Endodermal cell (in vitro differentiated cells): ENCODE results near the gene EXD3. TPM values are rescaled to one million over a fixed set of nuclear protein-coding genes. Genes with fewer than 3 reads are reported as not detected.

ENCODE experiments used
- DNase-seq: peaks from one replicate; pipeline ENCODE4 v3.0.0-alpha.2; 2017
- H3K27ac ChIP-seq: 2 replicates; pipeline ENCODE4 v1.5.1; 2013; ENCODE audit warnings: mild to moderate bottlenecking, low read depth, low read length, moderate library complexity
- H3K27me3 ChIP-seq: 2 replicates; pipeline ENCODE4 v1.6.1; 2013; ENCODE audit warnings: mild to moderate bottlenecking, low read length, moderate library complexity; ENCODE audit not compliant: insufficient read depth, control insufficient read depth, poor library complexity, severe bottlenecking
- H3K36me3 ChIP-seq: 2 replicates; pipeline ENCODE4 v1.7.0; 2013; ENCODE audit warnings: mild to moderate bottlenecking, low read length, moderate library complexity; ENCODE audit not compliant: control insufficient read depth, insufficient read depth
- H3K4me1 ChIP-seq: one replicate; pipeline ENCODE4 v1.7.0; 2013; ENCODE audit warnings: low read length; ENCODE audit not compliant: control insufficient read depth, insufficient read depth
- H3K4me3 ChIP-seq: 2 replicates; pipeline ENCODE4 v1.5.1; 2013; ENCODE audit warnings: mild to moderate bottlenecking, low read length, moderate library complexity
- H3K9ac ChIP-seq: 2 replicates; pipeline ENCODE4 v1.6.1; 2013; ENCODE audit warnings: mild to moderate bottlenecking, low read length, moderate library complexity; ENCODE audit not compliant: poor library complexity, severe bottlenecking; ENCODE audit errors: extremely low read depth
- H3K9me3 ChIP-seq: 2 replicates; pipeline ENCODE4 v1.6.1; 2013; ENCODE audit warnings: mild to moderate bottlenecking, low read length, moderate library complexity; ENCODE audit not compliant: control insufficient read depth
- H3K27ac Mint-ChIP-seq: 2 replicates; pipeline ENCODE4 v1.8.0; 2020; ENCODE audit warnings: mixed read lengths
- H3K27me3 Mint-ChIP-seq: 2 replicates; pipeline ENCODE4 v1.8.0; 2021; ENCODE audit warnings: mild to moderate bottlenecking, mixed read lengths; ENCODE audit not compliant: insufficient read depth
- H3K36me3 Mint-ChIP-seq: 2 replicates; pipeline ENCODE4 v1.8.0; 2020; ENCODE audit warnings: low read depth, mixed read lengths
- H3K4me1 Mint-ChIP-seq: 2 replicates; pipeline ENCODE4 v1.8.0; 2020; ENCODE audit warnings: mixed read lengths
- H3K4me3 Mint-ChIP-seq: 2 replicates; pipeline ENCODE4 v1.8.0; 2020; ENCODE audit warnings: mild to moderate bottlenecking, moderate library complexity, mixed read lengths
- H3K9me3 Mint-ChIP-seq: 2 replicates; pipeline ENCODE4 v1.8.0; 2020; ENCODE audit warnings: mild to moderate bottlenecking, mixed read lengths
- WGBS, 2 experiments: methylation state at CpG; one replicate each; pipeline versions ENCODE4 v1.1.5 to v1.1.7; 2013; ENCODE audit warnings: missing lambda C conversion rate in 2 of 2, mixed read lengths in 1 of 2; ENCODE audit not compliant: insufficient coverage in 1 of 2, insufficient read length in 1 of 2; 5-methylcytosine and 5-hydroxymethylcytosine counted together
- total RNA-seq, 2 donors: library from RNA; stranded (reverse); fragmentation: NEBNext Ultra II Directional in 1 of 2; extraction: Animal tissue kit (Norgen Biotek cat#: 25700) in 1 of 2; gene quantifications; 2 replicates in 1 of 2; 3 replicates in 1 of 2; pipeline ENCODE4 v1.2.1, GENCODE V29; 2021
- TF ChIP-seq, protein P1 (sequence below): fragments of 200-600 bp; sonication (generic); conservative IDR thresholded peaks from 2 replicates; pipeline ENCODE4 v1.5.0; 2021; ENCODE audit warnings: antibody characterized with exemption, mild to moderate bottlenecking

EXD3 gene
- total RNA-seq, 2 donors from 2014 or later: 15.5 to 31.0 TPM

DNA sequence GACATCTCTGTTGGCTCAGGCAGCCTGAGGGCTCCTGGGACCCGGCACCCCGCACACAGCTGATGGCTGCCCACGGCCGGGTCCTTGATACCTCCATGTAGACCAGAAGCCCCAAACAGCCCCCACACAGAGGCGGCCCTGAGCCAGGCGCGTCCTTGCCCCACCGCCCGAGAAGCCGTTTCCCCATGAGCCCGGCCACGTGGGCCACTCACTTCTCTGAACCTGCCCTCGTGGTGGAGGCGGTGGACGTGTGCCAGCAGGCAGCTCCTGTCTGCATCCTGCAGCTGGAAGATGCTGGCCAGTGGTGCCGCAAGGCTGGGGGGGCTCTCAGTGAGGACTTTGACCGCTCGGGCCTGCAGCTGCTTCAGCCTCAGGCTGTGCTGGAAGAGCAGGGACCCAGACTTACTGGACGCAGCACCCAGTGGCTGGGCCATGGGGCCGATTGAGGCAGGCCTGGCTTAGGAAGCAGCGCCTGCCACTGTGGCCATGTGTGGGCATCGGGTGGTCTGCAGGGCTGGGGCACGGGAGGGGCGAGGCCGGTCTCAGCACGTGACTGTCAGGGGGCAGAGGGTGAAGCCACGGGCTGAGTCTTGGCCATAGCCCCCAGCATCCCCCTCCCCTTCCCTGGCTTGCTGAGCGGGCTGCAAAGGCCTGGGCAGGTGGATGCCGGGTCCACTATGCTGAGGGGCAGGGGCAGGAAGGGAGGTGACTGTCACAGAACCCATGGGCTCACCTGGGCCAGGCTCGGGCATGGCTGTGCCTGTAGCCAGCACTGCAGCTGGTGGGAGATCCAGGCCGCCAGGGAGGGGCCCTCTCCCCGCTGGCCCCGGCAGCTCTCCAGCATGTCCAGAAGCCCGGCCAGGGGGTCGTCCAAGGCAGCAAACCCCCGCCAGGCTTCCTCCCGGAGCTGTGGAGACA lies 50.0 kb downstream of the EXD3 start:
- H3K27ac ChIP-seq: peak overlapping the region; percentile 99
- H3K36me3 ChIP-seq: no peaks in the 10 kb centered on the region
- H3K27me3 ChIP-seq: no peaks in the 10 kb centered on the region
- TF ChIP-seq, protein P1, sequence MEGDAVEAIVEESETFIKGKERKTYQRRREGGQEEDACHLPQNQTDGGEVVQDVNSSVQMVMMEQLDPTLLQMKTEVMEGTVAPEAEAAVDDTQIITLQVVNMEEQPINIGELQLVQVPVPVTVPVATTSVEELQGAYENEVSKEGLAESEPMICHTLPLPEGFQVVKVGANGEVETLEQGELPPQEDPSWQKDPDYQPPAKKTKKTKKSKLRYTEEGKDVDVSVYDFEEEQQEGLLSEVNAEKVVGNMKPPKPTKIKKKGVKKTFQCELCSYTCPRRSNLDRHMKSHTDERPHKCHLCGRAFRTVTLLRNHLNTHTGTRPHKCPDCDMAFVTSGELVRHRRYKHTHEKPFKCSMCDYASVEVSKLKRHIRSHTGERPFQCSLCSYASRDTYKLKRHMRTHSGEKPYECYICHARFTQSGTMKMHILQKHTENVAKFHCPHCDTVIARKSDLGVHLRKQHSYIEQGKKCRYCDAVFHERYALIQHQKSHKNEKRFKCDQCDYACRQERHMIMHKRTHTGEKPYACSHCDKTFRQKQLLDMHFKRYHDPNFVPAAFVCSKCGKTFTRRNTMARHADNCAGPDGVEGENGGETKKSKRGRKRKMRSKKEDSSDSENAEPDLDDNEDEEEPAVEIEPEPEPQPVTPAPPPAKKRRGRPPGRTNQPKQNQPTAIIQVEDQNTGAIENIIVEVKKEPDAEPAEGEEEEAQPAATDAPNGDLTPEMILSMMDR: no peak
- H3K9me3 ChIP-seq: no peaks in the 10 kb centered on the region
- Mint-ChIP-seq H3K36me3 (no peaks in the 10 kb centered on the region), H3K9me3 (no peaks in the 10 kb centered on the region), H3K27me3 (peaks cover 25% of the 10 kb centered on the region), H3K4me1 (no peaks in the 10 kb centered on the region), H3K27ac (no peak overlapping the region), H3K4me3 (no peak overlapping the region)
- DNase-seq: no peak
- no peak overlapping the region for H3K4me3 ChIP-seq
- H3K9ac ChIP-seq: no peak overlapping the region
- WGBS, 2 experiments: 92 to 94% methylated on average over 19 to 37 of the region's 37 CpGs
- no peaks in the 10 kb centered on the region for H3K4me1 ChIP-seq

DNA sequence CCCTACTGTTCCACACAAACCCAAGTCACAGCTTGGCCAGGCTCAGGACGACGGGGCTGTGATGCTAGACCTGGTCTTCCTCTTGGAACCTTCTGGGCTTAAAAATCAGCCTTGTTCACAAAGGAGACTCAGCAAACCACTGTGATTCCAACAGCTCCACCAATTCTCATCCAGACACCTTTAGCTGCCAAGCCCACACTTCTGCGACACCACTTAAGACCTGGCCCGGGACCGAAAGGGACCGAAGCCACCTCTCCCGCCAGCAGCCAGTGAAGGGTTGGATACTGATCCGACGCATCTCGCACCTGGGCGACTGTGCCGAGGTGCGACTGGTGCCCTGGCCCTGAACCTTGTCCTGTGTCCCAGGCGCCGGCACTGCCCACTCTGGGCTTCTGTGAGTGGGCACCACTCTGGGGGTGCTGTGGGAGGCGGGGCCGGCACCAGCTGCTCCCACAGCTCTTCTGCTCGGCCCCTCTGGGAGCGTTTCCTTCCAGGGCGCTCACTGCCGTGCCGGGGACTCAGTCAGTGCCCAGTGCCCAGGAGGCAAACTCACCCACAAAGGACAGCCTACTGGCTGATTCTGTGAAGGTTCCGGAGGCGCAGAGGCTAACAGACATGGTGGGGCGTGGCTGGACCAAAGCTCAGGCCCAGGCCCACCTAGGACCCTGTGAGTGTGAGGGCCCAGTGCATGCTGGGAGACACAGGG lies 50.9 kb downstream of the EXD3 start:
- H3K27ac ChIP-seq: peak overlapping the region; percentile 99
- 92 to 93% methylated on average over 19 to 25 of the region's 25 CpGs for WGBS, 2 experiments
- H3K27ac Mint-ChIP-seq: no peak overlapping the region
- H3K27me3 ChIP-seq: no peaks in the 10 kb centered on the region
- no peaks in the 10 kb centered on the region for H3K9me3 ChIP-seq
- no peaks in the 10 kb centered on the region for H3K4me1 ChIP-seq
- H3K9ac ChIP-seq: no peak overlapping the region
- no peak overlapping the region for H3K4me3 Mint-ChIP-seq
- H3K36me3 ChIP-seq: no peaks in the 10 kb centered on the region
- H3K27me3 Mint-ChIP-seq: peaks cover 21% of the 10 kb centered on the region
- no peak for DNase-seq
- no peak overlapping the region for H3K4me3 ChIP-seq
- no peaks in the 10 kb centered on the region for H3K9me3 Mint-ChIP-seq
- no peaks in the 10 kb centered on the region for H3K36me3 Mint-ChIP-seq
- H3K4me1 Mint-ChIP-seq: no peaks in the 10 kb centered on the region
- TF ChIP-seq, protein P1: no peak

DNA sequence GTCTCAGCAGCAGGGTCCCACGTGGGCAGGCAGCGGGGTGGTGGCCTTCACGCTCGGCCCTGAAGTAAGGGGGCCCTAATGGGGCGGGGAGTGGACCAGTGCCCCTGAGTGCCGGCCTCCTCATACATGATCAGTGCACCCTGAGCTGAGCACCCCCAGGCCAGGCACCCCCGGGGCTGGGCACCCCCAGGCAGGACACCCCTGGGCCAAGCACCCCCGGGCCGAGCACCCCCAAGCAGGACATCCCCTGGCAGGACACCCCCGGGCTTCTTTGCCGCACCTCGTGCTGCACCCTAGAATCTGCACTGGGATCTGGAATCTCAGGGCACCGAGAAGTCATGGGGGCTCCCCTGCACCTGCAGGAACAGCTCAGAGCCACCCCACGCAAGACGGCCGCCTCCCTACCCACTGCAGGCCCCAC lies 51.4 kb downstream of the EXD3 start:
- H3K36me3 ChIP-seq: no peaks in the 10 kb centered on the region
- no peak overlapping the region for H3K4me3 ChIP-seq
- peak overlapping the region; percentile 99 for H3K27ac ChIP-seq
- TF ChIP-seq, protein P1: no peak
- Mint-ChIP-seq H3K4me3 (no peak overlapping the region), H3K27ac (no peak overlapping the region), H3K4me1 (no peaks in the 10 kb centered on the region), H3K36me3 (no peaks in the 10 kb centered on the region), H3K27me3 (peaks cover 16% of the 10 kb centered on the region), H3K9me3 (no peaks in the 10 kb centered on the region)
- H3K9ac ChIP-seq: no peak overlapping the region
- H3K27me3 ChIP-seq: no peaks in the 10 kb centered on the region
- DNase-seq: no peak
- H3K9me3 ChIP-seq: no peaks in the 10 kb centered on the region
- 94 to 98% methylated on average over 8 to 16 of the region's 16 CpGs for WGBS, 2 experiments
- no peaks in the 10 kb centered on the region for H3K4me1 ChIP-seq
